ENCODE data around the gene MRGPRD. TPM values are rescaled to one million over a fixed set of nuclear protein-coding genes. Genes with fewer than 3 reads are reported as not detected.
"Not testable (repeated sequence)": the region's sequence is repeated elsewhere in the genome, so short reads cannot be mapped to it uniquely, and the experiment has no call there.

MRGPRD gene
- total RNA-seq, 1 experiment from 2014 or later, result not detected

- peak in 1 of 2 experiments; percentile 56 for DNase-seq (ENCODE audit: low read depth in 1 of 2, low spot score in 2 of 2)
- Histone ChIP-seq H3K36me3 (peaks cover 47% of the 10 kb centered on the region), H3K4me1 (replicated peaks) (peaks cover 59% of the 10 kb centered on the region), H3K27me3 (replicated peaks) (no peaks in the 10 kb centered on the region), H3K27ac (no peak overlapping the region), H3K9me3 (replicated peaks) (no peaks in the 10 kb centered on the region), H3K4me3 (no peak overlapping the region)
These were observed 21.4 kb upstream of the MRGPRD start for GRCh38 chr11:69002110-69002569.

- Histone ChIP-seq H3K27me3 (replicated peaks) (no peaks in the 10 kb centered on the region), H3K9me3 (replicated peaks) (no peaks in the 10 kb centered on the region), H3K36me3 (peaks cover 41% of the 10 kb centered on the region), H3K27ac (peak overlapping the region; percentile 79), H3K4me1 (replicated peaks) (peaks cover 54% of the 10 kb centered on the region), H3K4me3 (no peak overlapping the region)
- peak in 1 of 2 experiments; percentile 63 for DNase-seq (ENCODE audit: low read depth in 1 of 2, low spot score in 2 of 2)
These were observed 20.7 kb upstream of the MRGPRD start for GRCh38 chr11:69001243-69002081.

GRCh38 chr11:69000831-69001242, 20.1 kb upstream of the MRGPRD start:
- Histone ChIP-seq H3K4me3 (no peak overlapping the region), H3K27ac (peak overlapping the region; percentile 79), H3K36me3 (peaks cover 40% of the 10 kb centered on the region), H3K9me3 (replicated peaks) (no peaks in the 10 kb centered on the region), H3K27me3 (replicated peaks) (no peaks in the 10 kb centered on the region), H3K4me1 (replicated peaks) (peaks cover 54% of the 10 kb centered on the region)
- DNase-seq (ENCODE audit: low read depth in 1 of 2, low spot score in 2 of 2), result peak; percentile 95 to 96

- H3K27me3 ChIP-seq (replicated peaks), result no peaks in the 10 kb centered on the region
- H3K27ac ChIP-seq, result peak overlapping the region; percentile 79
- no peak overlapping the region for H3K4me3 ChIP-seq
These were observed 19.6 kb upstream of the MRGPRD start for GRCh38 chr11:69000391-69000790.

GRCh38 chr11:68999748-69000355, 19.1 kb upstream of the MRGPRD start:
- H3K27me3 ChIP-seq (replicated peaks); H3K9me3 ChIP-seq (replicated peaks); H3K4me3 ChIP-seq: not testable (repeated sequence)
- DNase-seq (ENCODE audit: low read depth in 1 of 2, low spot score in 2 of 2), result peak in 1 of 2 experiments; percentile 48
- H3K27ac ChIP-seq, result peak overlapping the region; percentile 79
- peaks cover 54% of the 10 kb centered on the region for H3K4me1 ChIP-seq (replicated peaks)
- H3K36me3 ChIP-seq, result peaks cover 30% of the 10 kb centered on the region

More at GRCh38 chr11:69000391-69000790, 19.6 kb upstream of the MRGPRD start:
- Histone ChIP-seq H3K9me3 (replicated peaks) (no peaks in the 10 kb centered on the region), H3K4me1 (replicated peaks) (peaks cover 54% of the 10 kb centered on the region), H3K36me3 (peaks cover 35% of the 10 kb centered on the region)
- peak; percentile 36 to 58 for DNase-seq (ENCODE audit: low read depth in 1 of 2, low spot score in 2 of 2)

- Histone ChIP-seq H3K27me3 (replicated peaks) (no peaks in the 10 kb centered on the region), H3K36me3 (peaks cover 24% of the 10 kb centered on the region), H3K27ac (peak overlapping the region; percentile 79), H3K4me1 (replicated peaks) (peaks cover 54% of the 10 kb centered on the region), H3K4me3 (no peak overlapping the region), H3K9me3 (replicated peaks) (no peaks in the 10 kb centered on the region)
- peak; percentile 46 to 71 for DNase-seq (ENCODE audit: low read depth in 1 of 2, low spot score in 2 of 2)
These were observed 18.4 kb upstream of the MRGPRD start for GRCh38 chr11:68999093-68999747.

- Histone ChIP-seq H3K27ac (no peak overlapping the region), H3K27me3 (replicated peaks) (no peaks in the 10 kb centered on the region), H3K4me3 (no peak overlapping the region), H3K36me3 (peaks cover 16% of the 10 kb centered on the region; the same call in 1 of the 2 replicates), H3K9me3 (replicated peaks) (no peaks in the 10 kb centered on the region), H3K4me1 (replicated peaks) (peaks cover 54% of the 10 kb centered on the region)
- peak; percentile 79 to 85 for DNase-seq (ENCODE audit: low read depth in 1 of 2, low spot score in 2 of 2)
These were observed 17.7 kb upstream of the MRGPRD start for GRCh38 chr11:68998390-68998911.

- Histone ChIP-seq H3K27me3 (replicated peaks) (no peaks in the 10 kb centered on the region), H3K9me3 (replicated peaks) (no peaks in the 10 kb centered on the region), H3K4me1 (replicated peaks) (peaks cover 53% of the 10 kb centered on the region), H3K36me3 (peaks cover 13% of the 10 kb centered on the region; the same call in 1 of the 2 replicates), H3K4me3 (no peak overlapping the region), H3K27ac (no peak overlapping the region)
- DNase-seq (ENCODE audit: low read depth in 1 of 2, low spot score in 2 of 2), result no peak
These were observed 17.2 kb upstream of the MRGPRD start for GRCh38 chr11:68997995-68998348.

- Histone ChIP-seq H3K27ac (no peak overlapping the region), H3K4me3 (no peak overlapping the region), H3K4me1 (replicated peaks) (peaks cover 47% of the 10 kb centered on the region), H3K36me3 (peaks cover 7% of the 10 kb centered on the region; the same call in 1 of the 2 replicates), H3K27me3 (replicated peaks) (no peaks in the 10 kb centered on the region), H3K9me3 (replicated peaks) (no peaks in the 10 kb centered on the region)
- peak in 1 of 2 experiments; percentile 62 for DNase-seq (ENCODE audit: low read depth in 1 of 2, low spot score in 2 of 2)
These were observed 16.6 kb upstream of the MRGPRD start for GRCh38 chr11:68997124-68997994.

GRCh38 chr11:68996376-68997123, 15.8 kb upstream of the MRGPRD start:
- DNase-seq (ENCODE audit: low read depth in 1 of 2, low spot score in 2 of 2), result peak in 1 of 2 experiments; percentile 53
- Histone ChIP-seq H3K36me3 (peaks cover 4% of the 10 kb centered on the region; the same call in 1 of the 2 replicates), H3K27me3 (replicated peaks) (no peaks in the 10 kb centered on the region), H3K9me3 (replicated peaks) (no peaks in the 10 kb centered on the region), H3K4me1 (replicated peaks) (peaks cover 39% of the 10 kb centered on the region), H3K4me3 (no peak overlapping the region), H3K27ac (no peak overlapping the region)

- Histone ChIP-seq H3K4me3 (no peak overlapping the region), H3K27ac (no peak overlapping the region), H3K4me1 (replicated peaks) (peaks cover 22% of the 10 kb centered on the region), H3K36me3 (no peaks in the 10 kb centered on the region), H3K9me3 (replicated peaks) (no peaks in the 10 kb centered on the region), H3K27me3 (replicated peaks) (no peaks in the 10 kb centered on the region)
- no peak for DNase-seq (ENCODE audit: low read depth in 1 of 2, low spot score in 2 of 2)
These were observed 14.1 kb upstream of the MRGPRD start for GRCh38 chr11:68994894-68995285.

GRCh38 chr11:68994161-68994893, 13.5 kb upstream of the MRGPRD start:
- Histone ChIP-seq H3K27ac (no peak overlapping the region), H3K36me3 (no peaks in the 10 kb centered on the region), H3K4me1 (replicated peaks) (peaks cover 16% of the 10 kb centered on the region), H3K27me3 (replicated peaks) (no peaks in the 10 kb centered on the region), H3K9me3 (replicated peaks) (no peaks in the 10 kb centered on the region), H3K4me3 (no peak overlapping the region)
- peak in 1 of 2 experiments; percentile 65 for DNase-seq (ENCODE audit: low read depth in 1 of 2, low spot score in 2 of 2)

Data from SJSA1 (cell line).